ENCODE measurements around the gene ZNF362.

GRCh38 chr1:33265780-33266605, 9.7 kb downstream of the ZNF362 start:
- TF ChIP-seq EZH2 (IDR thresholded peaks at IDR 0.05; ENCODE audit: low read length, missing control alignments) (no peak), CTCF (conservative IDR thresholded peaks at IDR 0.05 in 1 of 2, IDR thresholded peaks at IDR 0.05 in 1 of 2; ENCODE audit: low read depth in 1 of 2, low read length in 2 of 2) (no peak)
